Nephron (organoid): ENCODE data around the gene C1GALT1.

Source experiments
- H3K27ac Mint-ChIP-seq, 3 experiments: 2 replicates each; pipeline ENCODE4 v1.8.0; 2020; ENCODE audit warnings: mixed read lengths in 3 of 3, mild to moderate bottlenecking in 2 of 3, moderate library complexity in 1 of 3
- H3K27me3 Mint-ChIP-seq: 2 replicates; pipeline ENCODE4 v1.8.0; 2021; ENCODE audit warnings: low read depth, mild to moderate bottlenecking, moderate library complexity, mixed read lengths
- H3K36me3 Mint-ChIP-seq: 2 replicates; pipeline ENCODE4 v1.8.0; 2020; ENCODE audit warnings: low read depth, mixed read lengths
- H3K4me1 Mint-ChIP-seq: 2 replicates; pipeline ENCODE4 v1.8.0; 2020; ENCODE audit warnings: mixed read lengths
- H3K4me3 Mint-ChIP-seq, 3 experiments: 2 replicates each; pipeline ENCODE4 v1.8.0; 2020; ENCODE audit warnings: mild to moderate bottlenecking in 3 of 3, mixed read lengths in 3 of 3, moderate library complexity in 2 of 3
- H3K9me3 Mint-ChIP-seq: 2 replicates; pipeline ENCODE4 v1.8.0; 2020; ENCODE audit warnings: mixed read lengths
- CTCF ChIP-seq, 3 experiments: fragments of 200-600 bp; sonication (generic); IDR thresholded peaks; one replicate each; pipeline ENCODE4 v1.5.0; 2021; ENCODE audit warnings: antibody characterized with exemption in 3 of 3; ENCODE audit not compliant: unreplicated experiment in 3 of 3

Gene C1GALT1

DNA sequence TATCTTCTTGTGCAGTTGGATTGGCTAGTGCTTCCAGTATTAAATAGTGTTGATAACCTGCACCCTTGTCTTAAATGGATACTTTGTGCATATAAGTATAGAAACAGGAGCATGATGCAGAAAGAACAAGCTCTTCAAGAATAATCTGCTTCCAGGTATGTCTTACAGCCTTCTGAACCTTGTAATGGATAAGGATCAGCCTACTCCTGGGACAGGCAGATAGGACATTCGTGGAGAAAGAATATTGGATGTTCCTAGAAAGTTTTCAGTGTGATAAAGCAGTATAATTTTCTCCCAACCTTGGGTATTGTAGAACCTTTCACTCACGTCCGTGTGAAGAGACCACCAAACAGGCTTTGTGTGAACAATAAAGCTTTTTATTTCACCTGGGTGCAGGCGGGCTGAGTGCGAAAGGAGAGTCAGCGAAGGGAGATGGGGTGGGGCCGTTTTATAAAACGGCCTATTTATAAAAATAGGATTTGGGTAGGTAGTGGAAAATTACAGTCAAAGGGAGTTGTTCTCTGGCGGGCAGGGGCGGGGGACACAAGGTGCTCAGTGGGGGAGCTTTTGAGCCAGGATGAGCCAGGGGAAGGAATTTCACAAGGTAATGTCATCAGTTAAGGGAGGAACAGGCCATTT lies 27.2 kb downstream of the C1GALT1 start:
- no peak for TF ChIP-seq CTCF (IDR thresholded peaks at IDR 0.05; ENCODE audit: unreplicated experiment in 3 of 3)
- H3K27me3 Mint-ChIP-seq: no peaks in the 10 kb centered on the region
- peaks cover 44% of the 10 kb centered on the region for H3K36me3 Mint-ChIP-seq
- H3K9me3 Mint-ChIP-seq: peaks cover 18% of the 10 kb centered on the region
- no peaks in the 10 kb centered on the region for H3K4me1 Mint-ChIP-seq
- no peak overlapping the region for H3K27ac Mint-ChIP-seq
- H3K4me3 Mint-ChIP-seq: no peak overlapping the region

- Mint-ChIP-seq H3K36me3 (peaks cover 38% of the 10 kb centered on the region), H3K27ac (no peak overlapping the region), H3K9me3 (peaks cover 9% of the 10 kb centered on the region), H3K4me1 (no peaks in the 10 kb centered on the region), H3K27me3 (no peaks in the 10 kb centered on the region), H3K4me3 (no peak overlapping the region)
- no peak for TF ChIP-seq CTCF (IDR thresholded peaks at IDR 0.05; ENCODE audit: unreplicated experiment in 3 of 3)
Measured at GRCh38 chr7:7210475-7211237, 28.3 kb downstream of the C1GALT1 start.

DNA sequence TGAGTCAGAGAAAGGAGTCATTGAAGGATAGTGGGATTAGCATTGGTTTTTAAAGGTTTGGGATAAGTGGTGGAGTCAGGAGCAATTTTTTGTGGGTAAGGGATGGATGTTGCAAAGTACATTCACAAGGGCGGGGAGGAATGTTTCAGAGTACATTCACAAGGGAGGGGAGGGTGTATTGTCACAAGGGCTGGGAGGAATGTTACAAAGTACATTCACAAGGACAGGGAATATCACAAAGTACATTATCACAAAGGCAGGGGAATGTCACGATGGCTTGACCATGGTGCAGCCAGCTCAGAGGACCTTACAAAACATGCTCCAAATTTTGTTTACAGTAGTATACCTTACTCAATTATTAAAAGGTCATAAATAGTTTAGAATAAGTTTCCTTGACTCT lies 30.3 kb downstream of the C1GALT1 start:
- TF ChIP-seq CTCF (IDR thresholded peaks at IDR 0.05; ENCODE audit: unreplicated experiment in 3 of 3): no peak
- Mint-ChIP-seq H3K36me3 (peaks cover 39% of the 10 kb centered on the region), H3K27ac (no peak overlapping the region), H3K4me1 (no peaks in the 10 kb centered on the region), H3K9me3 (peaks cover under 1% of the 10 kb centered on the region), H3K27me3 (no peaks in the 10 kb centered on the region), H3K4me3 (no peak overlapping the region)

- Mint-ChIP-seq H3K27me3 (no peaks in the 10 kb centered on the region), H3K4me1 (no peaks in the 10 kb centered on the region), H3K36me3 (peaks cover 42% of the 10 kb centered on the region), H3K9me3 (peaks cover 4% of the 10 kb centered on the region), H3K27ac (no peak overlapping the region), H3K4me3 (no peak overlapping the region)
- no peak for TF ChIP-seq CTCF (IDR thresholded peaks at IDR 0.05; ENCODE audit: unreplicated experiment in 3 of 3)
Measured at GRCh38 chr7:7214398-7215347, 32.3 kb downstream of the C1GALT1 start.

DNA sequence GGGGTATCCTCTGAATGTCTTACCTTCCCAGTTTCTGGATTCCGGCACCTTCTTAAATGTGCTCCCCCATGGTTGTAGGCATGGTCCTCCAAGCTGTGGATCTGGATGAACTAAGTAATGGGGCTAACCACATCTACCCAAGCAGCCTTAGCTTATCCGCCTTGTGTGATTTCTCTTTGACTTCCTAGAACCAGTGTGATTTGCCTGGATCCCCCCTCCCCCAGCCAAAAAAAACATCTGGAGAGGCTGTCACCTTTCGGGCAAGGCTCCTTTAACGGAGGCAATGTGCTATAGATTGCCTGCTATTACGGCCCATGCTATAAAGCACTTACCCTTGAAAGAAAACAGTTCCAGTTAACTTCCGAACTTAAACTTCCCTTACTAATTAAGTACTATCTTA lies 33.9 kb downstream of the C1GALT1 start:
- no peak overlapping the region for H3K4me3 Mint-ChIP-seq
- peaks cover 4% of the 10 kb centered on the region for H3K9me3 Mint-ChIP-seq
- H3K27me3 Mint-ChIP-seq: no peaks in the 10 kb centered on the region
- H3K36me3 Mint-ChIP-seq: peaks cover 36% of the 10 kb centered on the region
- TF ChIP-seq CTCF (IDR thresholded peaks at IDR 0.05; ENCODE audit: unreplicated experiment in 3 of 3): no peak
- H3K4me1 Mint-ChIP-seq: no peaks in the 10 kb centered on the region
- no peak overlapping the region for H3K27ac Mint-ChIP-seq
